Kidney epithelial cell (primary cell): Measurements from ENCODE around the gene AADAC. TPM values are rescaled to one million over a fixed set of nuclear protein-coding genes. Genes with fewer than 3 reads are reported as not detected.
"Not testable (repeated sequence)": the region's sequence is repeated elsewhere in the genome, so short reads cannot be mapped to it uniquely, and the experiment has no call there.

Source experiments
- DNase-seq: peaks from one replicate; pipeline ENCODE4 v3.0.0-alpha.2; 2010; ENCODE audit warnings: low read depth
- H3K27me3 ChIP-seq: 2 replicates; pipeline ENCODE4 v1.6.0; 2011; ENCODE audit warnings: low read length; ENCODE audit not compliant: control insufficient read depth, insufficient read depth
- H3K36me3 ChIP-seq: 2 replicates; pipeline ENCODE4 v1.5.1; 2011; ENCODE audit warnings: low read length; ENCODE audit not compliant: control insufficient read depth, insufficient read depth
- H3K4me3 ChIP-seq: 2 replicates; pipeline ENCODE4 v1.5.1; 2011; ENCODE audit warnings: low read depth, mild to moderate bottlenecking, control low read depth, low read length
- CTCF ChIP-seq: IDR thresholded peaks from 2 replicates; pipeline ENCODE4 v1.5.1; 2011; ENCODE audit warnings: mild to moderate bottlenecking, moderate library complexity, low read length, control low read depth, inconsistent platforms; ENCODE audit not compliant: insufficient read depth, poor library complexity, severe bottlenecking
- total RNA-seq: library from RNA; depleted of rRNA; stranded (reverse); fragments of >200 nt; gene quantifications from 2 replicates; pipeline ENCODE4 v1.2.3, GENCODE V29; 2015

The AADAC gene
- total RNA-seq, 1 donor from 2014 or later: not detected

- Histone ChIP-seq H3K36me3 (no peaks in the 10 kb centered on the region), H3K27me3 (no peaks in the 10 kb centered on the region), H3K4me3 (no peak overlapping the region)
- no peak for DNase-seq
- no peak for TF ChIP-seq CTCF
These were observed 13.5 kb upstream of the AADAC start for GRCh38 chr3:151800431-151800830.

- TF ChIP-seq CTCF: no peak
- no peaks in the 10 kb centered on the region for H3K27me3 ChIP-seq
- H3K4me3 ChIP-seq: no peak overlapping the region
- no peaks in the 10 kb centered on the region for H3K36me3 ChIP-seq
- no peak for DNase-seq
These were observed 9.6 kb upstream of the AADAC start for GRCh38 chr3:151804267-151804666.

GRCh38 chr3:151806838-151807237, 7.1 kb upstream of the AADAC start:
- H3K27me3 ChIP-seq: no peaks in the 10 kb centered on the region
- H3K4me3 ChIP-seq: no peak overlapping the region
- TF ChIP-seq CTCF: no peak
- no peaks in the 10 kb centered on the region for H3K36me3 ChIP-seq
- DNase-seq: no peak

- not testable (repeated sequence) for H3K4me3 ChIP-seq, DNase-seq, H3K27me3 ChIP-seq, H3K36me3 ChIP-seq
These were observed 5.0 kb upstream of the AADAC start for GRCh38 chr3:151808926-151809325.

GRCh38 chr3:151811474-151811873, 2.4 kb upstream of the AADAC start:
- Histone ChIP-seq H3K27me3 (no peaks in the 10 kb centered on the region), H3K36me3 (no peaks in the 10 kb centered on the region), H3K4me3 (no peak overlapping the region)
- no peak for DNase-seq
- no peak for TF ChIP-seq CTCF

GRCh38 chr3:151814588-151814987, 672 bp downstream of the AADAC start:
- Histone ChIP-seq H3K36me3 (no peaks in the 10 kb centered on the region), H3K27me3 (no peaks in the 10 kb centered on the region), H3K4me3 (no peak overlapping the region)
- no peak for TF ChIP-seq CTCF
- no peak for DNase-seq
